Activated CD4-positive, alpha-beta T cell treated with anti-CD3 and anti-CD28 coated beads, Interleukin-2, amount 50 U/mL, for 16 hours (primary cell): Measurements from ENCODE around the gene CTU1.

ENCODE experiments used
- DNase-seq: peaks from one replicate; pipeline ENCODE4 v3.0.0-alpha.2; 2020

The CTU1 gene

DNA sequence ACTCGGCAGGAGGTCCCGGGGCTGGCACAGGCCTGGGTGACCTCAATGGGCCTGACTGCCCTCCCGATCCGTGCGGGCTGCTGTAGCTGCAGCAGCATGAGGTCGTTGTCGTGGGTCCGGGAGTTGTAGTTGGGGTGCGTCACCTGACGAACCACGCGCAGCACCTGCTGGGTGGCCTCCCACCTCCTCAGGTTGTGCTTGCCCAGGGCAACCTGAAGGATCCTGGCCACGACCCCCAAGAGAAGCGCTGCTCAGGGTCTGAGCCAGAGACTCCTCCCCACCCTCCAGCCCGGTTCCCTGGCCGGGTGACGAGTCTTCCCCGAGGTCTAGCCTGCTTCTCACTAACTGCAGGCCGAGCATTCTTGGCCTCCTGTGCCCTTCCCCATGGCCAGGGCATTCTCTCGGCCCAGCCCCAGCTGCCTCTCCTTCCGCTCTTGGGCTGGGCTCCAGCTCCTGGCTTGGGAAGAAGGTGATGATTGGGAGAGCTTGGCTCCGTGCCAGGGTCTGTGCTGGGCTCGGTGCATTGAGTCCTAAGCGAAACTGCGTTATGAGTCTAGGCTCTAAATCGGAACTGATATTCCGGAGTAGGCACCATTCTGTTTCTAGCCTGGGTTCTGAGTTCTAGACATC is 28.6 kb downstream of the CTU1 start:
- DNase-seq: no peak

DNA sequence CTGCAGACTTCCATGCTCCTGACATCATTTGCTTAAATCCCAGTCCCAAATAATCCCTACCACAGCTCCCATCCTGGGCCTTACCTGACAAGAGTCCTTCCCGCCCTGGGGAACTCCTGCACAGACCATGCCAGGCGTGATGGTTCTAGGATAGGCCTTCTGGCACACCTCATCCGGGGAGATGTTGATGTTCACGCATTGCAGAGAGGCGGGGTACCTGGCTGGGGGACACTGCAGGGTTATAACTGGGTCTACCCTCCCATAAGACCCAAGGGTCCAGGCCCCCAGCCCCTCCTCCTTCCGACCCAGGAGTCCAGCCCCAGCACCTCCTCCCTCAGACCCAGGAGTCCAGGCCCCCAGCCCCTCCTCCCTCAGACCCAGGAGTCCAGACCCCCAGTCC is 29.5 kb downstream of the CTU1 start:
- DNase-seq: no peak

DNA sequence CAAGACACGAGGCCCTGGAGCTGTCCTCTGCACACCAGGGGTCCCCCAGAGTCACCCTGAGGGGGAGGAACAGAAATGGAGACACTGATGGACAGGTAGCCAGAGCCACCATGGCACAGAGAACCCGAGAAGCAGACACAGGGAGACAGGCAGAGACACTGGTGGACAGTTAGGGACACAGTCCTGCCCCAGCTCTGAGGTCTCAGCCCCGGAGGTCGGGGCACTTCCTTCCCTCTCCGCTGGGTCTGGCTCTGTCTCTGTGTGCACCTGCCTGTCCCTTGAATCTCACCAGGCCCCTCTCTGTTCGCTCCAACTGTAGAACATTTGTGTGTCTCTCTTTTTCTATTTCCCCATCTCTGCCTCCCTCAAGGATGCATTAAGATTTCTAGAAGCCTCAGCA is 30.1 kb downstream of the CTU1 start:
- no peak for DNase-seq

DNA sequence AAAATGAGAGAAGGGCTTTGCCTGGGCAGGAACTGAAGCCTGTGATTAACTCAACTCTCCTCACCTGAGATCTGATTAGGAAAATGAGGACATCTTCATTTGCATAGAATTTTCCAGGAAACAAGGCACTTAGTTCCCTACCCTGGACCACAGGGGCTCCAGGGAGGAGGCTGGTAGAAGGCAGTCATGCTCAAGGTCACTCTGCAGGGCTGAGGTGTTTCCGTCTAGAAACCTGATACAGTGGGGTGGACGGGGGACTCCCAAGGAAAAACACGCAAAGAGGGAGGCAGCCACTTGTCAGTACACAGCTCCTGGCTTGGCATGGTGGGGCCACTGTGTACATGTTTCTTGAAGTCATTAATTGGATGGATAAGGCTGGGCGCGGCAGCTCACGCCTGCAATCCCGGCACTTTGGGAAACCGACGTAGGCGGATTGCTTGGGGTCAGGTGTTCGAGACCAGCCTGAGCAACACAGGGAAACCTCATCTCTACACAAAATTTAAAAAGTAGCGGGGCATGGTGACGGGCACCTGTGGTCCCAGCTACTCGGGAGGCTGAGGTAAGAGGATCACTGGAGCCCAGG is 31.5 kb downstream of the CTU1 start:
- no peak for DNase-seq

DNA sequence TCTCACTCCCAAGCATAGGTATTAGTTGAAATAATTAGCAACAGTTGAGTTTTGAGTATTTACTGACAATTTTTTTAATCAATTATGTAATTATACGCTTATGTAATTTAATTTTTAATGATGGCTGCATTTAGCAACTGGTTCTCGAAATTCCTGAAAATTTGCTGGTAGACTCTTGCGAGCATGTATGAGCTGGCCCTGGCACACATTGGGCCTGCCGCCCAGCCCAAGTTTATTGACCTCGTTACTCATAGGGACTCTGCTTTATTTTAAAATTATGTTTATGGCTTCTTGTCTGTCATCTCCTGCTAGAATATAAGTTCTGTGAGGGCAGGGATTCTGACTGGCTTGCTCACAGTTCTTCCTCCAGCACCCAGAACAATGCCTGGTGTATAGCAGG is 32.2 kb downstream of the CTU1 start:
- DNase-seq: no peak

DNA sequence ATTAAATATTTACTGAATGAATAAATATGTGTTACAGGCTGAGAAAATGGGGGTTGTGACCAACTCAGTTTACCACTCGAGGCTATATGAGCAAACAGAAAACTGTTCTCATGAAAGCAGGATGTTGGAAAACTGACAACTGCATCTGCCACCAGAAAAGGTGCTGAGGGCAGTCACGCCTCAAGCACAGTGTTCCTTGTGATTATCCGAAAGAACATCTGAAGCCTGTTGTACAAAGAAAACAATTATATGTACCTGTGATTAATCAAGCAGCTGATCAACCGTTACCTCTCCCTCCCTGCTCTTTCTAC is 37.2 kb downstream of the CTU1 start:
- no peak for DNase-seq

DNA sequence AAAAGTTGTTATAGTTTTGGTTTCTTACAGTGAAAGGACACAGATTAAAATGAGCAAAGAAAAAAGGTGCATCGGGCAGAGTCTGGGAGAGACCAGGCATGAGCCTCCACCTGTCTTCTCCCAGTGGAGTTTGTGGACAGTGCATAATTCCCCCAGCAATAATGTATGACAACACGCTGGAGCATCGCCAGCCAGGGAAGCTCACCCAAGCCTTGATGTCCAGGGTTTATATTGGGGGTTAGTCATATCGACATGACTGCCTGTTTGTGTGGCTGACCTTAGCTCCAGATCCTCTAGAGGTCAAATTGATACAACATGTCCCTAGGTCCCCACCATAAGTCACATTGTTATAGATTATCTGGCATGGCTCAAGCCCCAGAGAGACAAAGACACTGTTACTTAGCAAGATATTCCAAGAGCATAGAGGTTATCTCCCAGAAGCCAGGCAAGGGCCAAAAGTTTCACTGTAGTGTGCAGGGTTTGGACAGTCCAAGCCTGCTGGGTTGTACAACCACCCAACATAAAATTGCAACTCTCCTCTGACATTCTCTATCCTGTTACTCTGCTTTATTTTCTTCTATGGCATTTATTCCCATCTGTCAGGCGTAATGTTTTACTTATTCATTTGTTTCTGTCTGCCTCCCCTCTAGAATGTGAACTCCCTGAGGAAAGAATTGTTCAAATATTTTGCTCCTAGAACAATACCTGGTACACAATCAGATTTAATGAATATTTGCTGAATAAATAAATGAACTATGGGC is 37.7 kb downstream of the CTU1 start:
- DNase-seq: no peak

DNA sequence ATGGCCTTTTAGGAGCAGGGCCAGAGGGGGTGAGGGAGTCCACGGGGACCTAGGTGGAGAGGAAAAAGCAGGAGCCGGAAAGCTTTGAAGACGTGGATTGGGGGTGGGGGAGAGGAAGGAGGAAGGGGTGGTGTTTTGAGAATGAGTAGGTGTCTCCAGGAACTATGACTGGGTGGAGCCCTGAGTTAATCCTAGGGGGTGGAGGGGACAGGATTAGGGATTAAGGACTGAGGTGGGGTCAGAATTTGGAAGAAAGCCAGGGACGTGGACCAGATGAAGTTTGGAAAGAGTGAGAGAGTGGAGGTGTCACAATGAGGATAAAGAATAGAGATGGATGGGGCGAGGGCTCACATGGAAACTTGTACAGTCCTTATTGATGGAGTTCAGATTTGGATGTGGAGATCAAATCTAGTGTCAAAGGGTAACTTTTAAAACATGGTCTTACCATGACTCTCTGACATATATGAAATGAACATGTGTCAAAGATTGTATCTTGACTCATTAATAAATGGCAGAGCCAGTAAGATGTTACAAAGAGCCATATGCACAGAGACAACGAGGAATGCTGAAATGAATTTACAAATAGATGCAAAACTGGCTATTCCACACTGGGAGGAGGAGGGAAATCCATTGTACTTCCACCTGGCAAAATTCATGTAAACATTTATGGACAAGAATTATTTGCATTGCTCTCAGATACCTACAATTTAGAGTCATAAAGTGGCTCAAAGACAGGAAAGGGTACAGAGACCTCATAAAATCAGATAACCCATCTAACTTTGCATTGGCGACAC is 41.6 kb downstream of the CTU1 start:
- DNase-seq: no peak

DNA sequence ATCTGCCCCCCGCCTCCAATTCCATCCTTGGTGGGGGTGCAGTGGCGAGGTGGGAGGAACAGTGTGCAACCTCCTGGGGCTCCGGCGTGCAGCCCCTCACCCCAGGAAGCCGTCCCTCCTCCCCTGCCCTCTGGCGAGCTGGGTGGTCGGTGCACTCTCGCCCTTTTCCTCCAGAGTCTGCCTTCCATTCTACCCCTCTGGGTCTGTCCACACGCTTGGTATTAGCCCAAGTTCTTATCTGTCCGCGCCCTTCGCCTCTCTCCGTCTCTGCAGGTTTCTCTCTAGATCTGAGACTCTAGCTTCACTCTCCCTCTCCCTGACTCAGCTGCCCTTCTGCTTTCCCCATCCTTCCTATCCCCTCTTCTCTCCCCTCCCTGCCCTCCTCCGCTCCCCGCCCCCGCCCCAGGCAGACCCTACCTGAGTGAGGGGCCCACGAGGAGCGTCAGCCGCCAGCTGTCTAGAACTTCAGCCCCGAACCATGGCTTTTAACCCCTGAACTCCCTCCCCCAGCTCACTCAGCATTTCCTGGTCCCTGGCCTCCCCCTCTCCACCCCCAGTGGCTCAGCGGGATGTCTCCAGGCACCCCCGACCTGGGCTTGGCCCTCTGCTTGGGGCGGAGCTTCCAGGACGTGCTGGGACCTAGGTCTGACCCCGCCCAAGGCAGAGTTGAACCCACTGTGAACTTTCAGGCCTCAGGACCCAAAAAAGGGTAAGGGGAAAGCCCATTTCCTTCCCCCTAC is 42.8 kb downstream of the CTU1 start:
- no peak for DNase-seq

DNA sequence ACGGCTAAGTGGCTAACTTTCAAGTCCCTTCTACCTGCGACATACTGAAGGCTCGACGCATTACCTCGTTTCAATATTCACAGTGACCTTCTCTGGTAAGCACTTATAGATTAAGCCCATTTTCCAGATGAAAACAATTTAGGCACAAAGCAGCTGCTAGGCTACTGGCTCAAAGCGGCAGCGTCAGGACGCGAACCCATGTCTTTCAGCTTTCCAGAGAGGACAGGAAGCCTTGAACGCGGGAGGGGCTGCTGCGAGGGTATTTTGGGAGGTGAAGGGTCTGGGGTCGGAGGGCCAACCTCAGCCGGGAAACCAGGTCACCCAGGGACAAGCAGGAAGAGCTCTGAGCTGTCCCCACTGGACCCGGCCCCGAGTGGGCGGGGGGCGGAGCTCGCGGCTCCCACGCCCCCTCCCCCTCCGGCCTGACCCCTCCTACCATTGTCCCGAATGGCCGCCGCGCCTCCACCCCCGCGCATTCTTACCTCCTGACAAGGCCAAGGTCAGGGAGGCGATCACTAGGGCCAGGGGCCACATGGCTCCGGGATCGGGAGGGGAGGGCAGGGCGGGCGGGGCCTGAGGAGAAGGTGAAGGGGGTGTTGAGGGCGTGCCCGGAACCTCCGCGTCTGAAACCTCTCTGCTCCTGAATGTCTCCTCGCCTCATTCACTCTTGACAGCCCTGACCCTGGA is 43.5 kb downstream of the CTU1 start, which contains the start of gene KLK13:
KLK13 (minus strand) TSS at position 559 of the 687 bp plus-strand sequence; CDS start at position 534, 25 bp downstream.
- DNase-seq: no peak

DNA sequence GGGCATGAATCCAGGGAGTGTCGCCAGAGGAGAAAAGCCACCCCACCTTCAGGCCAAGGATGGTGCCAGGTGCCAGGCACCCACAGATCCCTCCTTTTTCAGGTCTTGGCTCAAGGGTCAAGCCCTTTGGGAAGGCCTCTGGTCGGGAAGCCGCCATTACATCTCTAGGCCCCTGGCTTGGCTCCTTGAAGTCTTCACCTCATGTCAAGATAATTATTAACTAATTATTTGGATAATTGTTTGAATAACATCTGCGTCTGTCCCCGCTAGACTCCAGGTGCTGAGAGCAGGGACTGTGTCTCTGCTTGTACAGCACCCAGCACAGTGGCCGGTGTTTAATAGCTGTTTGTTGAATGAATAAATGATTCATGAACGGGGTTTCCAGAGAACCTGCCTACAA is 44.5 kb downstream of the CTU1 start:
- DNase-seq: no peak

DNA sequence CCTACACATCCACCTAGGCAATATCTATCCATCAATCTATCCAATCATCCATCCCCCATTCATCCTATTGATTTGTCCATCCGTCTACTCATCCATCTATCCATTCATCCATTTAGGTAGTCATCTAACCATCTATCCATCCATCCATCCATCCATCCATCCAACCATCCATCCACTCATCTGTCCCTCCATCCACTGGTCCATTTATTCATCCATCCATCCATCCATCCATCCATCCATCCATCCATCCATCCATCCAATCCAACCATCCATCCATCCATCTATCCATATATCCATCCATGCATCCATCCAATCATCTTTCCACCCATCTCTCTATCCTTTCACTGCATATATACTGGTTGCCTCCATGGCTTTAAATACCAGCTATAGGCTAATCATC is 47.2 kb downstream of the CTU1 start:
- DNase-seq: no peak

DNA sequence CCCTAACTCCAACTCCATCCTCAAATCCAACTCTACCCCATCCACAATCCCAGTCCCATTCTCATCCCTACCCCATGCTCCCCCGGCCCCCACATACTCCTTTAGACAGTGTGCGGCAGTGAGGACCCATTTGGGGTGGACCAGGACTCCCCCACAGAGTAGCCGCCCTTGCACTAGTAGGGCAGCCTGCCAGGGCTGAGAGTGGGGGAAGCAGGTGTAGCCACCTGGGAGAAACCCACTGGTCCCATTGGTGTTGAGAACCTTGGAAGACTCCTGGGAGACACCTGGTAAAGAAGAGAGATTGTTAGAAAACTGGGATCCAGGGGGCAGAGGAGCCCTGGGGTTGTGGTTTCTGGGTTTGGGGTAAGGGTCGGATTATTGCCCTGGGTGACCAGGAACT is 47.9 kb downstream of the CTU1 start:
- no peak for DNase-seq

DNA sequence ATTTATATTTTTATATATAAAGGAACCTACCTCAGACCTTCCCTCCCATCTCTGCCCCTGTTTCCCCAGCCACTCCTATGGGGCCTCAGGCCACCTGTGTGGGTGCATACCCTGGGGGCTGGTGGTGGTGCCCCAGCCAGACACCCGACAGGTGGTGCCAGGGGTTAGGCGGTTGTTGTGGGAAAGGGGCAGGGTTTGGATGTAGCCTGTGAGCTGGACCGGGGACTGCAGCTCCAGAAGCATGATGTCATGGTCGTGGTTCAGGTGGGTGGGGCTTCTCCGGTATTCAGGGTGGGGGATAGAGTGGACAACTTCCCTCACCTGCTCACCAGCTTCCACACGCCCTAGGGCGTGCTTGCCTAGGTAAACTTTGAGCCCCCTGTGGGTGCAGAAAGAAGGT is 48.5 kb downstream of the CTU1 start:
- no peak for DNase-seq

DNA sequence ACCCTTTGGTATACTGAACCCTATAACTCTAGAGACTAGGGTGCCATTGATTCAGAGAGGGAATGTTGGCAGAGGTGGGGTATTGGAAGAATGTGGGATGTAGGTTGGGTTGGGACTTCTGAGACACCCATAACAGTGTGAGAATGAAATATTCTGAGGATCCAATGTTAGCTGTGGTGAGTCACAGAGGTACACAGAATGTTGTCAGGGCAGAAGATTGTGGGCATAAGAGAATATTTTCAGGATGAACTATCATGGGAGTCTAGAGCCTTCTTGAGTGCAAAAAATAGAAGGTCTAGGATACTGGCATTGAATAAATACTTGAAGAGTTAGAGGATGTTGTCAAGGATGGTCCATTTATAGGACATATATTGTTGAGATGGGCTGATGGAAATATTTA is 52.3 kb downstream of the CTU1 start:
- DNase-seq: no peak
